Esophagus squamous epithelium (tissue), 4 donors: ENCODE data around the gene AMZ1.
"Not testable (repeated sequence)": the region's sequence is repeated elsewhere in the genome, so short reads cannot be mapped to it uniquely, and the experiment has no call there.

ENCODE experiments used
- POLR2A ChIP-seq, 4 donors: fragments of 450-650 bp; IDR thresholded peaks; one replicate each; pipeline ENCODE4 v1.6.1; 2017; ENCODE audit warnings: antibody characterized with exemption in 4 of 4, mild to moderate bottlenecking in 4 of 4, moderate library complexity in 3 of 4
- TF ChIP-seq, protein P1 (sequence below), 6 experiments: fragments of 450-650 bp in 4 of 6; fragments of 200-600 bp in 2 of 6; sonication (generic) in 2 of 6; IDR thresholded peaks; one replicate each; pipeline ENCODE4 v1.5.1; 2016 to 2019; ENCODE audit warnings: antibody characterized with exemption in 6 of 6, mild to moderate bottlenecking in 4 of 6, moderate library complexity in 4 of 6

DNA sequence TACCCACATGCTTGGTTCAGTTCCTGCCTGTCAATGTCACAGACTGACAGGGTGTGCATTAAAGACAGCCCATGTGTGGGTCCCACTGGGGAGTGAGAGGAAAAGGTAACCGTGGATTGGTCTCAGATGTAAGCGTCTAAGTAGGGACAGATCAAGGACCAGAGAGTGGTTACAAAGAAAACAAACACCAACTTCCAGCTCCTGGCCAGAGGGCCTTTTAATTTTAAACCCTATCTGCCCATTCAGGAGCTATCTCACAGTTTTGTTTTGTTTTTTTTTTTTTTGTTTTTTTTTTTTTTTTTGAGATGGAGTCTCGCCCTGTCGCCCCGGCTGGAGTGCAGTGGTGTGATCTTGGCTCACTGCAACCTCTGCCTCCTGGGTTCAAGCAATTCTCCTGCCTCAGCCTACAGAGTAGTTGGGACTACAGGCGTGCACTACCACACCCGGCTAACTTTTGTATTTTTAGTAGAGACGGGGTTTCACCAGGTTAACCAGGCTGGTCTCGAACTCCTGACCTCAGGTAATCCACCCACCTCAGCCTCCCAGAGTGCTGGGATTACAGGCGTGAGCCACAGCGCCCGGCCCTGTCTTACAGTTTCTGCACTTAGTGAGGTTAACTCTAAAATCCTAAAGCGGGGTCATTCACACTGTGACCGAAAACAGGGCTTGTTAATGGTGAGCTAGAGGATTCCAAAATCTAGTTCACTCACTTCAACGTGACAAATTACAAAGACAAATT is 49.2 kb downstream of the AMZ1 start:
- not testable (repeated sequence) for TF ChIP-seq POLR2A (IDR thresholded peaks at IDR 0.05)
- TF ChIP-seq, protein P1, sequence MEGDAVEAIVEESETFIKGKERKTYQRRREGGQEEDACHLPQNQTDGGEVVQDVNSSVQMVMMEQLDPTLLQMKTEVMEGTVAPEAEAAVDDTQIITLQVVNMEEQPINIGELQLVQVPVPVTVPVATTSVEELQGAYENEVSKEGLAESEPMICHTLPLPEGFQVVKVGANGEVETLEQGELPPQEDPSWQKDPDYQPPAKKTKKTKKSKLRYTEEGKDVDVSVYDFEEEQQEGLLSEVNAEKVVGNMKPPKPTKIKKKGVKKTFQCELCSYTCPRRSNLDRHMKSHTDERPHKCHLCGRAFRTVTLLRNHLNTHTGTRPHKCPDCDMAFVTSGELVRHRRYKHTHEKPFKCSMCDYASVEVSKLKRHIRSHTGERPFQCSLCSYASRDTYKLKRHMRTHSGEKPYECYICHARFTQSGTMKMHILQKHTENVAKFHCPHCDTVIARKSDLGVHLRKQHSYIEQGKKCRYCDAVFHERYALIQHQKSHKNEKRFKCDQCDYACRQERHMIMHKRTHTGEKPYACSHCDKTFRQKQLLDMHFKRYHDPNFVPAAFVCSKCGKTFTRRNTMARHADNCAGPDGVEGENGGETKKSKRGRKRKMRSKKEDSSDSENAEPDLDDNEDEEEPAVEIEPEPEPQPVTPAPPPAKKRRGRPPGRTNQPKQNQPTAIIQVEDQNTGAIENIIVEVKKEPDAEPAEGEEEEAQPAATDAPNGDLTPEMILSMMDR (IDR thresholded peaks at IDR 0.05), result not testable (repeated sequence)
